GM19043 (cell line): ENCODE measurements around the gene HSD17B3.
"Not testable (repeated sequence)": the region's sequence is repeated elsewhere in the genome, so short reads cannot be mapped to it uniquely, and the experiment has no call there.

Experiments used
- ATAC-seq: cut with Tn5 transposase; IDR thresholded peaks from one replicate; pipeline ENCODE4 v1.9.1; 2021; ENCODE audit warnings: low read depth; ENCODE audit not compliant: unreplicated experiment

HSD17B3 gene

GRCh38 chr9:96302021-96302420, at the start of gene HSD17B3:
Gene HSD17B3 (minus strand): TSS chr9:96302176. CDS start chr9:96302104, 72 bp downstream.
- ATAC-seq, result no peak

- ATAC-seq, result no peak
Observed at GRCh38 chr9:96350866-96351265, 48.9 kb upstream of the HSD17B3 start.

GRCh38 chr9:96348261-96348660, 46.3 kb upstream of the HSD17B3 start:
- ATAC-seq, result no peak

GRCh38 chr9:96345551-96345950, 43.6 kb upstream of the HSD17B3 start:
- no peak for ATAC-seq

- no peak for ATAC-seq
Observed at GRCh38 chr9:96344458-96345180, 42.6 kb upstream of the HSD17B3 start.

GRCh38 chr9:96343515-96344360, 41.8 kb upstream of the HSD17B3 start:
- no peak for ATAC-seq

GRCh38 chr9:96342571-96343245, 40.7 kb upstream of the HSD17B3 start:
- no peak for ATAC-seq

GRCh38 chr9:96340707-96341106, 38.7 kb upstream of the HSD17B3 start:
- no peak for ATAC-seq

GRCh38 chr9:96338299-96338698, 36.3 kb upstream of the HSD17B3 start:
- ATAC-seq, result no peak

- no peak for ATAC-seq
Observed at GRCh38 chr9:96333958-96334357, 32.0 kb upstream of the HSD17B3 start.

GRCh38 chr9:96331236-96331947, 29.4 kb upstream of the HSD17B3 start:
- no peak for ATAC-seq

- no peak for ATAC-seq
Observed at GRCh38 chr9:96327694-96328352, 25.8 kb upstream of the HSD17B3 start.

GRCh38 chr9:96323169-96323568, 21.2 kb upstream of the HSD17B3 start:
- no peak for ATAC-seq

- ATAC-seq, result not testable (repeated sequence)
Observed at GRCh38 chr9:96322736-96323135, 20.8 kb upstream of the HSD17B3 start.

- not testable (repeated sequence) for ATAC-seq
Observed at GRCh38 chr9:96322210-96322609, 20.2 kb upstream of the HSD17B3 start.

GRCh38 chr9:96321515-96321914, 19.5 kb upstream of the HSD17B3 start:
- no peak for ATAC-seq

GRCh38 chr9:96320749-96321280, 18.8 kb upstream of the HSD17B3 start:
- ATAC-seq, result no peak

- ATAC-seq, result no peak
Observed at GRCh38 chr9:96318921-96319565, 17.1 kb upstream of the HSD17B3 start.

- ATAC-seq, result no peak
Observed at GRCh38 chr9:96317335-96317980, 15.5 kb upstream of the HSD17B3 start.
